Measurements from ENCODE around the gene DLG5.

Gene DLG5

GRCh38 chr10:77833792-77834191 lies 92.8 kb downstream of the DLG5 start:
- Mint-ChIP-seq H3K27ac (no peak overlapping the region), H3K27me3 (ENCODE audit: low read depth) (no peaks in the 10 kb centered on the region), H3K4me1 (ENCODE audit: low read depth) (peaks cover 22% of the 10 kb centered on the region), H3K9me3 (no peaks in the 10 kb centered on the region), H3K4me3 (no peak overlapping the region), H3K36me3 (ENCODE audit: low read depth) (peaks cover 2% of the 10 kb centered on the region)

- H3K27ac Mint-ChIP-seq, result peak overlapping the region; percentile 20
These were observed 93.3 kb downstream of the DLG5 start for GRCh38 chr10:77833225-77833624.

GRCh38 chr10:77832238-77832637 lies 94.3 kb downstream of the DLG5 start:
- H3K27ac Mint-ChIP-seq, result no peak overlapping the region
- H3K36me3 Mint-ChIP-seq (ENCODE audit: low read depth), result peaks cover 2% of the 10 kb centered on the region
- H3K27me3 Mint-ChIP-seq (ENCODE audit: low read depth), result no peaks in the 10 kb centered on the region
- peaks cover 18% of the 10 kb centered on the region for H3K4me1 Mint-ChIP-seq (ENCODE audit: low read depth)
- no peaks in the 10 kb centered on the region for H3K9me3 Mint-ChIP-seq
- H3K4me3 Mint-ChIP-seq, result no peak overlapping the region

More at GRCh38 chr10:77833225-77833624, 93.3 kb downstream of the DLG5 start:
- H3K4me1 Mint-ChIP-seq (ENCODE audit: low read depth), result peaks cover 22% of the 10 kb centered on the region
- no peak overlapping the region for H3K4me3 Mint-ChIP-seq
- H3K27me3 Mint-ChIP-seq (ENCODE audit: low read depth), result no peaks in the 10 kb centered on the region
- no peaks in the 10 kb centered on the region for H3K9me3 Mint-ChIP-seq
- H3K36me3 Mint-ChIP-seq (ENCODE audit: low read depth), result peaks cover 2% of the 10 kb centered on the region

- no peaks in the 10 kb centered on the region for H3K9me3 Mint-ChIP-seq
- H3K27ac Mint-ChIP-seq, result no peak overlapping the region
- H3K4me1 Mint-ChIP-seq (ENCODE audit: low read depth), result peaks cover 4% of the 10 kb centered on the region
- no peak overlapping the region for H3K4me3 Mint-ChIP-seq
- peaks cover 2% of the 10 kb centered on the region for H3K36me3 Mint-ChIP-seq (ENCODE audit: low read depth)
- H3K27me3 Mint-ChIP-seq (ENCODE audit: low read depth), result no peaks in the 10 kb centered on the region
These were observed 97.2 kb downstream of the DLG5 start for GRCh38 chr10:77829356-77829755.

- no peak overlapping the region for H3K27ac Mint-ChIP-seq
- H3K9me3 Mint-ChIP-seq, result no peaks in the 10 kb centered on the region
- no peaks in the 10 kb centered on the region for H3K27me3 Mint-ChIP-seq (ENCODE audit: low read depth)
- peaks cover 4% of the 10 kb centered on the region for H3K4me1 Mint-ChIP-seq (ENCODE audit: low read depth)
- no peak overlapping the region for H3K4me3 Mint-ChIP-seq
- peaks cover 2% of the 10 kb centered on the region for H3K36me3 Mint-ChIP-seq (ENCODE audit: low read depth)
These were observed 98.2 kb downstream of the DLG5 start for GRCh38 chr10:77828377-77828776.

- no peaks in the 10 kb centered on the region for H3K27me3 Mint-ChIP-seq (ENCODE audit: low read depth)
- peaks cover 2% of the 10 kb centered on the region for H3K4me1 Mint-ChIP-seq (ENCODE audit: low read depth)
- H3K9me3 Mint-ChIP-seq, result no peaks in the 10 kb centered on the region
- H3K27ac Mint-ChIP-seq, result no peak overlapping the region
- no peaks in the 10 kb centered on the region for H3K36me3 Mint-ChIP-seq (ENCODE audit: low read depth)
- H3K4me3 Mint-ChIP-seq, result no peak overlapping the region
These were observed 99.2 kb downstream of the DLG5 start for GRCh38 chr10:77827366-77827765.

- Mint-ChIP-seq H3K9me3 (no peaks in the 10 kb centered on the region), H3K27me3 (ENCODE audit: low read depth) (no peaks in the 10 kb centered on the region), H3K4me3 (no peak overlapping the region), H3K4me1 (ENCODE audit: low read depth) (no peaks in the 10 kb centered on the region), H3K27ac (no peak overlapping the region), H3K36me3 (ENCODE audit: low read depth) (no peaks in the 10 kb centered on the region)
These were observed 100.6 kb downstream of the DLG5 start for GRCh38 chr10:77825965-77826364.

- Mint-ChIP-seq H3K27me3 (ENCODE audit: low read depth) (no peaks in the 10 kb centered on the region), H3K9me3 (no peaks in the 10 kb centered on the region)
These were observed 101.6 kb downstream of the DLG5 start for GRCh38 chr10:77824908-77825307.

GRCh38 chr10:77823811-77824542 lies 102.6 kb downstream of the DLG5 start:
- H3K9me3 Mint-ChIP-seq, result no peaks in the 10 kb centered on the region
- H3K4me3 Mint-ChIP-seq, result no peak overlapping the region
- no peaks in the 10 kb centered on the region for H3K27me3 Mint-ChIP-seq (ENCODE audit: low read depth)
- no peak overlapping the region for H3K27ac Mint-ChIP-seq
- no peaks in the 10 kb centered on the region for H3K36me3 Mint-ChIP-seq (ENCODE audit: low read depth)
- peaks cover 7% of the 10 kb centered on the region for H3K4me1 Mint-ChIP-seq (ENCODE audit: low read depth)

More at GRCh38 chr10:77824908-77825307, 101.6 kb downstream of the DLG5 start:
- H3K4me1 Mint-ChIP-seq (ENCODE audit: low read depth), result peaks cover 7% of the 10 kb centered on the region
- H3K4me3 Mint-ChIP-seq, result no peak overlapping the region
- H3K36me3 Mint-ChIP-seq (ENCODE audit: low read depth), result no peaks in the 10 kb centered on the region
- H3K27ac Mint-ChIP-seq, result no peak overlapping the region

- Mint-ChIP-seq H3K4me3 (no peak overlapping the region), H3K27ac (no peak overlapping the region), H3K27me3 (ENCODE audit: low read depth) (no peaks in the 10 kb centered on the region), H3K36me3 (ENCODE audit: low read depth) (no peaks in the 10 kb centered on the region), H3K4me1 (ENCODE audit: low read depth) (peaks cover 7% of the 10 kb centered on the region), H3K9me3 (no peaks in the 10 kb centered on the region)
These were observed 105.0 kb downstream of the DLG5 start for GRCh38 chr10:77821551-77821950.

- Mint-ChIP-seq H3K9me3 (no peaks in the 10 kb centered on the region), H3K4me1 (ENCODE audit: low read depth) (peaks cover 7% of the 10 kb centered on the region), H3K27me3 (ENCODE audit: low read depth) (no peaks in the 10 kb centered on the region), H3K27ac (no peak overlapping the region), H3K4me3 (no peak overlapping the region), H3K36me3 (ENCODE audit: low read depth) (no peaks in the 10 kb centered on the region)
These were observed 105.5 kb downstream of the DLG5 start for GRCh38 chr10:77821036-77821435.

GRCh38 chr10:77820349-77820748 lies 106.2 kb downstream of the DLG5 start:
- Mint-ChIP-seq H3K4me3 (no peak overlapping the region), H3K27ac (peak overlapping the region; percentile 67), H3K4me1 (ENCODE audit: low read depth) (peaks cover 7% of the 10 kb centered on the region), H3K9me3 (no peaks in the 10 kb centered on the region), H3K27me3 (ENCODE audit: low read depth) (no peaks in the 10 kb centered on the region), H3K36me3 (ENCODE audit: low read depth) (no peaks in the 10 kb centered on the region)

GRCh38 chr10:77819210-77820112 lies 107.1 kb downstream of the DLG5 start:
- Mint-ChIP-seq H3K9me3 (no peaks in the 10 kb centered on the region), H3K4me3 (no peak overlapping the region), H3K4me1 (ENCODE audit: low read depth) (peaks cover 7% of the 10 kb centered on the region), H3K27ac (no peak overlapping the region), H3K27me3 (ENCODE audit: low read depth) (no peaks in the 10 kb centered on the region), H3K36me3 (ENCODE audit: low read depth) (no peaks in the 10 kb centered on the region)

GRCh38 chr10:77818378-77818777 lies 108.2 kb downstream of the DLG5 start:
- Mint-ChIP-seq H3K27ac (no peak overlapping the region), H3K9me3 (no peaks in the 10 kb centered on the region), H3K27me3 (ENCODE audit: low read depth) (no peaks in the 10 kb centered on the region), H3K4me3 (no peak overlapping the region), H3K36me3 (ENCODE audit: low read depth) (no peaks in the 10 kb centered on the region), H3K4me1 (ENCODE audit: low read depth) (peaks cover 7% of the 10 kb centered on the region)

GRCh38 chr10:77817541-77817940 lies 109.0 kb downstream of the DLG5 start:
- no peaks in the 10 kb centered on the region for H3K27me3 Mint-ChIP-seq (ENCODE audit: low read depth)
- no peaks in the 10 kb centered on the region for H3K9me3 Mint-ChIP-seq
- H3K4me1 Mint-ChIP-seq (ENCODE audit: low read depth), result peaks cover 7% of the 10 kb centered on the region
- H3K27ac Mint-ChIP-seq, result no peak overlapping the region
- no peak overlapping the region for H3K4me3 Mint-ChIP-seq
- no peaks in the 10 kb centered on the region for H3K36me3 Mint-ChIP-seq (ENCODE audit: low read depth)
